ENCODE data around the gene KNSTRN. TPM values are rescaled to one million over a fixed set of nuclear protein-coding genes. Genes with fewer than 3 reads are reported as not detected.
A peak's percentile ranks its signal among the peaks of the same experiment; 100 is the strongest.

Gene KNSTRN
- total and polyA plus RNA-seq, 2 of the 8 experiments (the other 6 are each of a cell fraction or from before 2014, with no cell fraction given) = 25.1 to 79.4 TPM

DNA sequence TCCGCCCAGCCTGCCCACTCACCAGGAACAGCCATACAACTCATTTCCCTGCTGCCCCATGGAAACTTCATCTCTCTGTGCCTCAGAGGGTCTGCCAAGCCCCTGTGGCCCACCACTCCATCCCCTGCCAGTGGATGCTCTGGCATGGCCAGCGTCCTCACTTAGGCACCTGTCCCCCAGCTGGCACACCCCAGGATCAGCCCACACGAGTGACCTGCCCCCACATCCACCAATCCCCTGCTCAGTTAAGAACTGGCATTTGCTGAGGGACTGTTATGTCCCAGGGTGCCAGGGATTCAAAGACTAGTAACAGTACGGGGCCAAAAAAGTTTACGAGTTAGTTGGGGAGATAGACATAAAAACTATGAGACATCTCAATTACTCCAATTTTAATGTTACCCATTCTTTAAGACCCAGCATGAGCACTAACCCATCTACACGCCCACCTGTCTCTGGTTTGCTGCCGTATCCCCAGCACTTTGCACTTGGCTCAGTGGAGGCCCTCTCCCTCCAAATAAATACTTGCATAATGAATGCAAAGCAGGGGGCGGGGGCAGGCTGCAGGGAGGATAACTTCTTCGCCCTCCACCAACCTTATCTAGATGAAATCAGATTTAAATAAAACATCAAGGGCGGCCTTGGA lies 46.7 kb downstream of the KNSTRN start:
- H3K4me1 ChIP-seq (replicated peaks in 1 of 4; ENCODE audit: control insufficient read depth in 3 of 4, insufficient read depth in 4 of 4, low read length in 3 of 4) = peaks cover 1 to 12% (median 7%) of the 10 kb centered on the region in 4 experiments; a peak in 5 of 7 replicates
- H3K4ac ChIP-seq (replicated peaks; ENCODE audit: insufficient read length, low read depth, low read length) = no peak overlapping the region
- H3K18ac ChIP-seq (ENCODE audit: extremely low read depth, low read length) = no peak overlapping the region
- no peak overlapping the region for H3K14ac ChIP-seq (ENCODE audit: insufficient read length)
- H3K36me3 ChIP-seq (ENCODE audit: control insufficient read depth in 2 of 4, insufficient read depth in 4 of 4, low read length in 3 of 4) = no peaks in the 10 kb centered on the region
- H3K79me2 ChIP-seq (ENCODE audit: control insufficient read depth in 1 of 2, insufficient read depth in 2 of 2, low read length in 2 of 2) = no peaks in the 10 kb centered on the region
- no peak overlapping the region for H2BK15ac ChIP-seq (ENCODE audit: low read length)
- no peak overlapping the region for H2BK12ac ChIP-seq (ENCODE audit: low read depth, low read length)
- H4K91ac ChIP-seq (replicated peaks; ENCODE audit: insufficient read length, low read length) = peak overlapping the region; percentile 41
- no peaks in the 10 kb centered on the region for H3K23me2 ChIP-seq (ENCODE audit: low read depth, low read length)
- H2BK5ac ChIP-seq (ENCODE audit: low read depth, low read length) = no peak overlapping the region
- no peak for FAIRE-seq
- no peak overlapping the region for H4K5ac ChIP-seq (ENCODE audit: insufficient read length, low read depth, low read length)
- no peak overlapping the region for H2BK120ac ChIP-seq (replicated peaks; ENCODE audit: low read depth, low read length)
- ChIA-PET CTCF (ENCODE audit: partially characterized antibody) (interaction anchor here (0.7 to 3.1 kb wide), 5 partner anchors 11 to 92 kb away, joined by 3 to 18 read pairs (median 5); no protein-coding TSS in a partner anchor), POLR2A (ENCODE audit: partially characterized antibody) (interaction anchor here (0.6 to 3.7 kb wide), 9 partner anchors 8 to 769 kb away, joined by 3 to 23 read pairs (median 4); partner anchors contain the start of genes BAHD1 and KNSTRN)
- no peak overlapping the region for H3K27ac ChIP-seq (ENCODE audit: low read depth, low read length)
- no peak overlapping the region for H3K9ac ChIP-seq (replicated peaks in 1 of 4; ENCODE audit: extremely low read depth in 1 of 4, low read depth in 3 of 4, low read length in 3 of 4)
- peak overlapping the region; percentile 14 for H3K56ac ChIP-seq (replicated peaks; ENCODE audit: insufficient read length, low read depth, low read length)
- H4K8ac ChIP-seq (ENCODE audit: extremely low read depth, insufficient read depth, low read length) = no peak overlapping the region
- no peaks in the 10 kb centered on the region for H3K79me1 ChIP-seq (ENCODE audit: low read depth, low read length)
- peaks cover 0 to 14% (median 1%) of the 10 kb centered on the region in 4 experiments; a peak in 2 of 7 replicates for H3K27me3 ChIP-seq (replicated peaks in 1 of 4; ENCODE audit: control insufficient read depth in 3 of 4, extremely low read depth in 1 of 4, insufficient read depth in 3 of 4, low read length in 3 of 4)
- H3K4me3 ChIP-seq (ENCODE audit: extremely low read depth in 1 of 4, insufficient read depth in 2 of 4, low read depth in 3 of 4, low read length in 4 of 4) = no peak overlapping the region
- no peaks in the 10 kb centered on the region for H3K9me3 ChIP-seq (ENCODE audit: insufficient read depth in 2 of 2, low read depth in 1 of 2, low read length in 1 of 2)
- no peak overlapping the region for H2AK5ac ChIP-seq (ENCODE audit: low read depth, low read length)
- DNase-seq (ENCODE audit: low read depth in 1 of 2, low spot score in 2 of 2) = no peak
- no peak overlapping the region for H3K23ac ChIP-seq (ENCODE audit: insufficient read length)
- no peaks in the 10 kb centered on the region for H4K20me1 ChIP-seq (replicated peaks in 1 of 2; ENCODE audit: control insufficient read depth in 1 of 2, insufficient read depth in 2 of 2, low read length in 2 of 2)
- no peak overlapping the region for H2AFZ ChIP-seq (ENCODE audit: low read length)
- 79% methylated on average over 10 of the region's 10 CpGs; no CpG with 5 or more reads in 1 of the 2 experiments for WGBS, 2 experiments (ENCODE audit: extremely low coverage in 1 of 2, insufficient coverage in 1 of 2, insufficient read length in 1 of 2, insufficient replicate concordance in 2 of 2, low coverage in 1 of 2, low lambda C conversion rate in 2 of 2, missing lambda C conversion rate in 1 of 2)
- H3K4me2 ChIP-seq (ENCODE audit: insufficient read depth in 1 of 2, low read depth in 2 of 2, low read length in 2 of 2) = no peak overlapping the region
- no peak overlapping the region for H2BK20ac ChIP-seq (ENCODE audit: low read length)
- TF ChIP-seq HDAC6 (IDR thresholded peaks at IDR 0.05; ENCODE audit: low read depth, low read length) = no peak
- TF ChIP-seq, protein P1, sequence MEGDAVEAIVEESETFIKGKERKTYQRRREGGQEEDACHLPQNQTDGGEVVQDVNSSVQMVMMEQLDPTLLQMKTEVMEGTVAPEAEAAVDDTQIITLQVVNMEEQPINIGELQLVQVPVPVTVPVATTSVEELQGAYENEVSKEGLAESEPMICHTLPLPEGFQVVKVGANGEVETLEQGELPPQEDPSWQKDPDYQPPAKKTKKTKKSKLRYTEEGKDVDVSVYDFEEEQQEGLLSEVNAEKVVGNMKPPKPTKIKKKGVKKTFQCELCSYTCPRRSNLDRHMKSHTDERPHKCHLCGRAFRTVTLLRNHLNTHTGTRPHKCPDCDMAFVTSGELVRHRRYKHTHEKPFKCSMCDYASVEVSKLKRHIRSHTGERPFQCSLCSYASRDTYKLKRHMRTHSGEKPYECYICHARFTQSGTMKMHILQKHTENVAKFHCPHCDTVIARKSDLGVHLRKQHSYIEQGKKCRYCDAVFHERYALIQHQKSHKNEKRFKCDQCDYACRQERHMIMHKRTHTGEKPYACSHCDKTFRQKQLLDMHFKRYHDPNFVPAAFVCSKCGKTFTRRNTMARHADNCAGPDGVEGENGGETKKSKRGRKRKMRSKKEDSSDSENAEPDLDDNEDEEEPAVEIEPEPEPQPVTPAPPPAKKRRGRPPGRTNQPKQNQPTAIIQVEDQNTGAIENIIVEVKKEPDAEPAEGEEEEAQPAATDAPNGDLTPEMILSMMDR (IDR thresholded peaks at IDR 0.05; ENCODE audit: control extremely low read depth in 1 of 3, insufficient read depth in 1 of 3, low read depth in 1 of 3, low read length in 3 of 3) = no peak
- TF ChIP-seq SP1 (IDR thresholded peaks at IDR 0.05; ENCODE audit: low read depth, low read length) = no peak
- TF ChIP-seq JUND (IDR thresholded peaks at IDR 0.05; ENCODE audit: low read length) = no peak
- no peak for TF ChIP-seq JUN (IDR thresholded peaks at IDR 0.05; ENCODE audit: low read depth, low read length)
- TF ChIP-seq KDM5A (IDR thresholded peaks at IDR 0.05; ENCODE audit: low read length) = no peak
- TF ChIP-seq POU5F1 (IDR thresholded peaks at IDR 0.05; ENCODE audit: low read depth, low read length) = no peak
- no peak for TF ChIP-seq YY1 (IDR thresholded peaks at IDR 0.05; ENCODE audit: low read depth, low read length)
- no peak for TF ChIP-seq MAFK (IDR thresholded peaks at IDR 0.05; ENCODE audit: low read depth, low read length)
- TF ChIP-seq E2F6 (IDR thresholded peaks at IDR 0.05) = no peak

All from H1 (cell line).